ENCODE measurements around the gene MARCO.
"Not testable (repeated sequence)": the region's sequence is repeated elsewhere in the genome, so short reads cannot be mapped to it uniquely, and the experiment has no call there.

MARCO gene

GRCh38 chr2:118929059-118929458 lies 12.9 kb upstream of the MARCO start:
- no peak for DNase-seq

GRCh38 chr2:118932949-118933348 lies 9.0 kb upstream of the MARCO start:
- no peak for DNase-seq

- DNase-seq, result no peak
Measured at GRCh38 chr2:118936306-118936705, 5.7 kb upstream of the MARCO start.

GRCh38 chr2:118936936-118937335 lies 5.1 kb upstream of the MARCO start:
- DNase-seq, result no peak

GRCh38 chr2:118937817-118938216 lies 4.2 kb upstream of the MARCO start:
- DNase-seq, result no peak

- no peak for DNase-seq
Measured at GRCh38 chr2:118939994-118940393, 2.0 kb upstream of the MARCO start.

GRCh38 chr2:118940486-118941120 lies 1.4 kb upstream of the MARCO start:
- DNase-seq, result no peak

- DNase-seq, result no peak
Measured at GRCh38 chr2:118943286-118943685, 1.3 kb downstream of the MARCO start.

GRCh38 chr2:118945881-118946280 lies 3.9 kb downstream of the MARCO start:
- DNase-seq, result no peak

GRCh38 chr2:118948266-118948665 lies 6.3 kb downstream of the MARCO start:
- not testable (repeated sequence) for DNase-seq

GRCh38 chr2:118954297-118955060 lies 12.5 kb downstream of the MARCO start:
- DNase-seq, result no peak

GRCh38 chr2:118965737-118966136 lies 23.7 kb downstream of the MARCO start:
- no peak for DNase-seq

- no peak for DNase-seq
Measured at GRCh38 chr2:118967124-118967880, 25.3 kb downstream of the MARCO start.

- no peak for DNase-seq
Measured at GRCh38 chr2:118968042-118968441, 26.0 kb downstream of the MARCO start.

GRCh38 chr2:118968961-118969733 lies 27.2 kb downstream of the MARCO start:
- no peak for DNase-seq

- no peak for DNase-seq
Measured at GRCh38 chr2:118969734-118970395, 27.9 kb downstream of the MARCO start.

- DNase-seq, result no peak
Measured at GRCh38 chr2:118970396-118971135, 28.6 kb downstream of the MARCO start.

GRCh38 chr2:118971245-118972122 lies 29.5 kb downstream of the MARCO start:
- DNase-seq, result no peak

GRCh38 chr2:118973542-118973951 lies 31.6 kb downstream of the MARCO start:
- no peak for DNase-seq
